GM19035 (cell line): ENCODE results near the gene CADM3.
A peak's percentile ranks its signal among the peaks of the same experiment; 100 is the strongest.

Experiments
- ATAC-seq: cut with Tn5 transposase; IDR thresholded peaks from one replicate; pipeline ENCODE4 v1.9.1; 2021; ENCODE audit not compliant: unreplicated experiment

Gene CADM3

GRCh38 chr1:159204161-159205141 is 33.0 kb downstream of the CADM3 start, which contains the start of gene ACKR1:
Gene ACKR1 (plus strand): TSS chr1:159204875. CDS start chr1:159204960, 85 bp downstream.
- ATAC-seq = no peak

- ATAC-seq = no peak
These were observed 33.8 kb downstream of the CADM3 start for GRCh38 chr1:159205225-159205624.

DNA sequence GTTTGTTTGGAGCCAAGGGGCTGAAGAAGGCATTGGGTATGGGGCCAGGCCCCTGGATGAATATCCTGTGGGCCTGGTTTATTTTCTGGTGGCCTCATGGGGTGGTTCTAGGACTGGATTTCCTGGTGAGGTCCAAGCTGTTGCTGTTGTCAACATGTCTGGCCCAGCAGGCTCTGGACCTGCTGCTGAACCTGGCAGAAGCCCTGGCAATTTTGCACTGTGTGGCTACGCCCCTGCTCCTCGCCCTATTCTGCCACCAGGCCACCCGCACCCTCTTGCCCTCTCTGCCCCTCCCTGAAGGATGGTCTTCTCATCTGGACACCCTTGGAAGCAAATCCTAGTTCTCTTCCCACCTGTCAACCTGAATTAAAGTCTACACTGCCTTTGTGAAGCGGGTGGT is 34.7 kb downstream of the CADM3 start:
- no peak for ATAC-seq

GRCh38 chr1:159207080-159207479 is 35.7 kb downstream of the CADM3 start:
- no peak for ATAC-seq

- ATAC-seq = no peak
These were observed 36.4 kb downstream of the CADM3 start for GRCh38 chr1:159207774-159208173.

GRCh38 chr1:159208175-159208825 is 36.9 kb downstream of the CADM3 start:
- ATAC-seq = no peak

DNA sequence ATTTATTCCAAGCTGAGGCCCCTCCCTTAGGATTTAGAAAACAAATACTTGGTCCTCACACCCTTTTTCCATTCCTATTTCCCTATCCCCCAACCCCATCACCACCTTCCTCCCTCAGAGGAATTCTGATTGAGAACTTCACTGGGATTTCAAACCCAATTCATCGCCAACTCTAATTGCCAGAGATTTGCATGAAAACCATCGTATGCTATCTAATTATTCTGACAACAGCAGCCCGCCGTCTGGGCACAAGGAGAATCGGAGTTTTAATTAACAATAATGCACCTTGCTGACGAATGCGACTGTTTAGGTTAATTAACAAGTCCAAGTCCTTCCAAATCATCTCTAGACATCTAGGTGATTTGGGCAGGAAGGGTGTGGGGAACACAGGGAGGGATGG is 37.6 kb downstream of the CADM3 start:
- no peak for ATAC-seq

GRCh38 chr1:159211331-159212136 is 40.1 kb downstream of the CADM3 start:
- no peak for ATAC-seq

GRCh38 chr1:159212596-159212995 is 41.2 kb downstream of the CADM3 start:
- no peak for ATAC-seq

DNA sequence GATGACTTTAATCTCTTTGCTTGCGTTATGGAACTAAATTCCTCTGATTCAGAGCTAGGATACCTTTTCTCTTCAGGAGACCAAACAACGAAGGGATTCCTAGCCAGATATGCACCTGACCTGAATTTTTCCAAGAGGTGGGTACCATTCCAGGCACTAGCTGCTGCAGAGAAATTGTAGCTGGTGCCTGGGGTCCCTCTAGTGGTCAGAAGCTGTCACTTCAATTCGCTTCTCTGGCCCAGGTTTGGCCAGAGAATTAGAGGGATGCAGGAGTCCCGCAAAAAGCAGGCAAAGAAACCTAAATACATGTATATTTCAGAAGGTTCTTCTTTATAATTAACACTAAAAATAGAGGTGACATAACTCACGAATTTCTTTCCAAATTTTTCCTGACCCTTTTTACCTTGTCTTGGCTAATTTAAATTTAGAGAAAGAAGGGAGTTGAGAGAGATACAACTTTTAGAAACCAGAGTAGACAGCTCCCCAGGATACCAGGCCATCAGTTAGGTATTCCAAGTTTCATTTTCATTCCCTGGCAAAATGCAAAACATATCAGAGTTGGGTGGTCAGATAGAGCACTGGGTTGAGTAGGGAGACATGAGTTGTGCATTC is 42.8 kb downstream of the CADM3 start:
- ATAC-seq = peak; percentile 69

DNA sequence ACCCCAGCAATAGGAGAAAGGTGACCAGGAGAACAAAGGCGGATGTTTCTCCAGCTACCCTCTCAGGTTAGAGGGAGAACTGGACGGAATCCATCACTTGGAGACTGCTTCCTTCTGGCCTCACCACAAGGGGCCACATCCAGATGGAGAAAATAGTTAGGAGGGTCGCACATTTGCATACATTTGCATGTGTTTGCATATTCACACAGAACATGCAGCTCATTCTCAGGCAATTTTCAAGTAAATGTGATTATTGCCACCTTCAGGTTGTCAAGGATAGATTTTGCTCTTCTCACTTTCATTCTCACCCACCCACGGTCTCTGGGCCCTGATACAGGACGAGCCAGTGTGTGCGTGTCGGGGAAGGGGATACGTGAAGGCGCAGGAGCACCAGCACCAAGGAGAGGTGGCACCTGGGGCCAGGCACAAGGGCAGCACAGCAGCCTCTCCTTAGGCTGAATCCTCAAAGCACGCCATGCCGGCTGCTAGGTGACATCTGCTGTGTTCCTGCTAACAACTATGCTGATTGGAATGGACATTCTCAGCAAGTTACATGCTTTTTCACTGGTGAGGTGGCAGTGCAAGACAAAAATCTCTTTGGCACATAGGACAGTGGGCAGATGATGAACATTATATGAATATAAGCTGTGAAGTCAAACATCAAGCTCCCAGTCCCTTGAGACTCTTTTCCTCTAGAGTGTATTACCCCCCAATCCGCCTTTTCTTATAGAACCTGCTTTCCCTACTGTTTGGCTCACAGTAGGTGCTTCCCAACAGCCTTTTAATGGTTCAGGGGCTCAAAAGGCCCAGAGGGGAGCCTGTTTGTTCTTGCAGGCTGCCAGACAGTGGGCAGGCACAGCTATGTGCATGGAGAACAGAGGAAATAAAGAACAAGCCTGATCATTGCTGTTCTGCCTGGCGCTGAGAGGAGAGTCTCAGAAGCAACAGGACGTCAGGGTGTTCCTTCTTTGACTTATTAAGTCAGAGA is 47.5 kb downstream of the CADM3 start:
- no peak for ATAC-seq

GRCh38 chr1:159222075-159222865 is 50.9 kb downstream of the CADM3 start:
- no peak for ATAC-seq

DNA sequence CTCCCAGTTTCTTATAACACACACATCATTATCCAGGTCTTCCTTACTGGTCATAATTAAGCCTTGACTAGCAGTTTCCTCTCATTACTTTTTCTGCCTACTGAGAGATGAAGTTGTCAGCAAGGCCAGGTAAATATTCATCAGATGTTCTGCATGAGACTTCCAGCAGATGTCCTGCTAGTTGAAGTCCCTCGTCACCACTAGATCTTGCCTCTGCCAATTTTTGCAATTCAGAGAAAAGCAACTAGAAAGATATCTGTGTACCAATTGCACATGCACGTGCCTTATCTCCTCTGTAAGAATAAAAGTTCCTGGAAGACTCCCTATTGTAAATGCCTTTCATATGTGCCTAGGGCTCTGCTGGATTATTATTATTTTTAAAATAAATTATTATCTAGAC is 51.6 kb downstream of the CADM3 start:
- no peak for ATAC-seq

GRCh38 chr1:159228554-159228953 is 57.1 kb downstream of the CADM3 start:
- no peak for ATAC-seq

DNA sequence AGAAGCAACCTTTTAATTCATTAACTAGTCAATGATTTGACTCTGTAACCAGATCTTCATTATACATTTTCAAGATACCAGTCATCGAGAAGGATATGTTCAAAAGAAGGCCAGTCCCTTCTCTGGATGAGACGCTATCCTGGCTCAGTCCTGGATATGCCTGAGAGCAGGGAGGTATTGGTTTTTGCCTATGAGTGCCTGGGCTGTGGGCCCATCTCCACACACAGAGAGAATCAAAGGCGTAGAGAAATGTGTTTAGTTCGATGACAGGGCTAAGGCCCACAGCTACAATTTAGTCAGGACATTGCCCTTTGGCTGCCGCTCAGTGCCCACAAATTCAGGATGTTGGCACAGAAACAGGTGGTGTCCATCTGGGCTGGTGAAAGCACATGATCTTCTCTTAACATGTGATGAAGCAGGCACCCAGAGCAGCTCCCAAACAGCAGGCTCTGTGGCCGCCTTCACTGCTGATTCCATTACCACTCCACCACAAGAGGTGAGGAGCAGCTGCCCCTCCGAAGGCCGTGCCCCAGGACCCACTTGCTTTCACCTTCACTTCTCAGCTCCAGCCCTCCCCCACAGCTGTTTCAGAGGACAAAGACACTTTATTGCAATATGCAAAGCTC is 58.0 kb downstream of the CADM3 start:
- no peak for ATAC-seq

DNA sequence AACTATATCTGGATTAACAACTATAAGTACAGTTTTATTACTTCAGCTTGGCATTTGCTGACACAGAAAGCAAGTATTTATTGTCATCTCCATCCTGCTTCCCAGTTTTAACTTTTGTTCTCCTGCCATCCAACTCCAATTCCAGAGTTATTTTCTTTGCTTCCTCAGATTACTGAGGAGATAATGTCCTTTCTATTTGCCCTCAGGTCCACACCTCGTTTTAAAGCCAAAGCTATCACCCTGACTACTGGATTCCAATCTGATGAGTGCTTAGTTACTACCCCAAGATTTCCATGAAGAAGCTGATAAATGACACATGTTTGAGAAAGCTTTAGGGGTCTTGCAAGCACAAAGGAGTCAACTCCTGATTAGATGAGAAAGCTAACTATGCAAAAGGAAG is 58.5 kb downstream of the CADM3 start:
- ATAC-seq = no peak

DNA sequence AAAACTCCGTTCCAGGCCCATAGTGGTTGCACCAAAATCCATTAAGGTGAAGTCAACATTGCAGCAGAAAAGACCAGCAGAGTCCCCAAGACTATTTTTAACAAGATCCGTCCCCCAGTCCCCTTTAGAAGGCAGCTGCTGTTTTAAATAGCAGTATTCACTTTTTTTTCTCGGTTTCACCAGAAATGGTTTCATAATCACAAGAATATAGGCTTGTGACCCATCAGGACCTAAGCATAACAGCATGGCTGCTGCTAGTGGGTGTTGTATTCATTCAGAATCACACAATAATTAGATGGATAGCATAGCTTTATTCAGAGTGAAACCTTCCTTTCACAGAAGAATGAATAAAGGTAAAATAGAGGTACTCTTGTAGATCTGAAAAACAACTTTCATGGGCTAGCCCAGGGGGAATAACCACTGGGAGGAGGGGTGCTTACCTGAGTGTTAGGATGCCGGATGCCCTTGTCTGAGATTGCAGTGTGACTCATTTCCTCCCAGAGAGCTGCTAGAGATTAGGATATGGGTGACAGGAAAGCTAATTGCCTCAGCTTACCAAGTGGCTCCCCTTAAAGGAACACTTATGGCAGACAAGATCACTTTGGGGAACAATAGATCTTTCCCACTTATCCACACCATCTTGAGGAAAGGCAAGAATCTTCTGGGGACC is 68.3 kb downstream of the CADM3 start:
- ATAC-seq = peak; percentile 72

DNA sequence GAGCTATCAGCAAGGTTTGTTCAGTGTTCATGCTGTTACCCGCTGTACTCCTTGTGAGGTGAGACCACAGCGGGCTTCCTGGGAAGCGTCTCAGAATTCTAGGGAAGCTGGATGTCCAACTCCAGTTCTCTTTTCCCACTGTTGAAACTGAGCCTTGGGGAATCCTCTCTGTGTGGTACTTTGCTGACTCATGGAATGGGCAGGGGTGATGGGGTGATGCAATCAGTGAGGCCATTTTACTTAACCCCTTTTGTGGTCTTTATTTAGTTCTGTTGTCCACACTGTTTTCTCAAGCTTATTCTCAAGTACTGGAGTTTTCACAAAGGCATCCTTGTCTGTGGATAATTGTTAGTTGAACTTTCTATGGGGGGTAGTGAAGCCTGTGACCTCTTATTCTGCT is 75.9 kb downstream of the CADM3 start:
- no peak for ATAC-seq
